ENCODE data around the gene PER3. TPM values are rescaled to one million over a fixed set of nuclear protein-coding genes. Genes with fewer than 3 reads are reported as not detected.
A peak's percentile ranks its signal among the peaks of the same experiment; 100 is the strongest.

PER3 gene
- total and polyA plus RNA-seq, 2 of the 4 experiments (the other 2 are of a cell fraction): 3.4 to 4.2 TPM

DNA sequence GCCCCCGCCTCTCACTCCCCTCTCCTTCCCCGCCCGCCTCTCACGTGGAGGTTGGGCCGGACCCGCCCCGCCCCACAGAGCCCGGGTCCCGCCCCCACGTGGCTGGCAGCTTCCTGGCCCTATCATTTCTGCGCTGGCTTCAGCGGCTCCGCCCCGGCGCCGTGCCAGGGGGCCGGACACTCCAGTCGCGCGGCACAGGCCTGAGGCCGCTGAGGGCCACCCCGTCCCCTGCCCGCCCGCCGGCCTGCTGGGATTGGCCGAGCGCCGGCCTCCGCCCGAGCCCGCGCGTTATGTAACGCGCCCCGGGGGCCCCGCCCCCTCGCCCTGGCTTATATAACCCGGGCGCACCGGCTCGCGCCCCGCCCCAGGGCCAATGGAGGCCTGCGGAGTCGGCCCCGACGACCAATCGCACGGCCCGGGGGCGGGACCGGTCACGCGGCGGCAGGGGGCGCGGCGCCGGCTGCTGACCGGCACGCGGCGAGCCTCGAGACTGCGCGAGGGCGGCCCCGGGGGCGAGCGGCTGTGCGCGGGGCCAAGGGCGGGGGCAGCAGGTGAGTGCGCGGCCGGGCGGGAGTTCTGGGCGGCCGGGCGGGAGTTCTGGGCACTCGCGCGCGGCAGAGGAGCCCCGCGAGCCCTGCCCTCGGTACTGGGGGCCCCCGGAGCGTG lies at the start of gene PER3 (continued):
- TF ChIP-seq RAD21 (IDR thresholded peaks at IDR 0.05; ENCODE audit: low read length) (no peak), RFX5 (IDR thresholded peaks at IDR 0.05; ENCODE audit: low read depth, low read length) (peak; percentile 67; the same call in 1 of the 2 replicates), FOS (IDR thresholded peaks at IDR 0.05; ENCODE audit: low read depth, low read length) (no peak), MXI1 (IDR thresholded peaks at IDR 0.05; ENCODE audit: borderline replicate concordance, low read depth, low read length) (peak; percentile 71)

DNA sequence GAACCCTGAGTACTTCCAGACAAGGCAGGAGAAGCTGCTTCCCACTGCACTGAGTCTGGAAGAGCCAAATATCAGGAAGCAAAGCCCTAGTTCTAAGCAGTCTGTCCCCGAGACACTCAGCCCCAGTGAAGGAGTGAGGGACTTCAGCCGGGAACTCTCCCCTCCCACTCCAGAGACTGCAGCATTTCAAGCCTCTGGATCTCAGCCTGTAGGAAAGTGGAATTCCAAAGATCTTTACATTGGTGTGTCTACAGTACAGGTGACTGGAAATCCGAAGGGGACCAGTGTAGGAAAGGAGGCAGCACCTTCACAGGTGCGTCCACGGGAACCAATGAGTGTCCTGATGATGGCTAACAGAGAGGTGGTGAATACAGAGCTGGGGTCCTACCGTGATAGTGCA lies 46.0 kb upstream of the PER3 start:
- whole genome bisulfite sequencing, 2 experiments (ENCODE audit: extremely low coverage in 2 of 2, insufficient read length in 1 of 2): no CpG with 5 or more reads among the region's 6 CpGs
- DNase-seq (no peak), ATAC-seq (ENCODE audit: low read depth) (no peak)
- Histone ChIP-seq H3K18ac (ENCODE audit: low read depth, low read length) (no peak overlapping the region), H3K9me3 (ENCODE audit: control insufficient read depth, insufficient read depth, low read length) (no peaks in the 10 kb centered on the region), H3K14ac (replicated peaks; ENCODE audit: low read depth, low read length) (no peak overlapping the region), H3K23ac (ENCODE audit: low read depth, low read length) (no peak overlapping the region), H2AFZ (replicated peaks; ENCODE audit: low read length, poor library complexity) (no peak overlapping the region), H4K91ac (ENCODE audit: insufficient read depth, low read depth, low read length) (no peak overlapping the region), H3K36me3 (ENCODE audit: control insufficient read depth, insufficient read depth, low read length) (no peaks in the 10 kb centered on the region), H2AK5ac (ENCODE audit: low read depth, low read length) (no peak overlapping the region), H3K4me2 (ENCODE audit: low read depth, low read length) (no peak overlapping the region), H3K9me1 (ENCODE audit: insufficient read depth, low read length) (no peaks in the 10 kb centered on the region), H2BK15ac (ENCODE audit: low read depth, low read length) (no peak overlapping the region), H3K4me1 (ENCODE audit: control insufficient read depth, insufficient read depth, low read length) (no peaks in the 10 kb centered on the region), H3K4me3 (ENCODE audit: insufficient read depth, low read depth, low read length) (no peak overlapping the region), H4K5ac (ENCODE audit: low read depth, low read length) (no peak overlapping the region), H2AK9ac (replicated peaks; ENCODE audit: low read depth, low read length, poor library complexity) (no peak overlapping the region), H4K8ac (ENCODE audit: low read depth in 2 of 2, low read length in 2 of 2) (no peak overlapping the region), H3K9ac (ENCODE audit: low read depth, low read length) (no peak overlapping the region), H3K4ac (ENCODE audit: low read depth, low read length) (no peak overlapping the region), H3K56ac (ENCODE audit: extremely low read depth, insufficient read depth, low read length) (no peak overlapping the region), H4K20me1 (ENCODE audit: insufficient read depth, low read length) (no peaks in the 10 kb centered on the region), H3K27ac (ENCODE audit: insufficient read depth, low read length) (no peak overlapping the region), H2BK20ac (ENCODE audit: low read depth, low read length) (no peak overlapping the region), H3K79me1 (ENCODE audit: low read depth in 1 of 2, low read length in 2 of 2) (no peaks in the 10 kb centered on the region), H2BK5ac (ENCODE audit: low read depth, low read length, poor library complexity, severe bottlenecking) (no peak overlapping the region), H2BK120ac (ENCODE audit: low read depth, low read length) (no peak overlapping the region), H3K27me3 (ENCODE audit: control insufficient read depth, insufficient read depth, low read length) (peaks cover 7% of the 10 kb centered on the region)
- ChIA-PET POLR2A (ENCODE audit: unreplicated experiment) (no interaction called here), CTCF (interaction anchor here (0.6 to 0.7 kb wide), 2 partner anchors 13 to 15 kb away, joined by 3 read pairs; no protein-coding TSS in a partner anchor)
- no peak for TF ChIP-seq RFX5 (IDR thresholded peaks at IDR 0.05; ENCODE audit: low read depth, low read length)
- TF ChIP-seq RAD21 (IDR thresholded peaks at IDR 0.05; ENCODE audit: low read length): no peak
- BruUV-seq (replicated peaks): no TSS peak
- dilution Hi-C loops (cut with HindIII; ENCODE audit: low sequenced_read_pairs, unreplicated experiment): no loop called here
- in situ Hi-C loops (cut with MboI; ENCODE audit: low sequenced_read_pairs): no loop called here
- intact Hi-C loops (cut with micrococcal nuclease): no loop called here
